Activated naive CD4-positive, alpha-beta T cell treated with anti-CD3 and anti-CD28 coated beads, Interleukin-2, amount 10 ng/mL, durations not matched to agents 7 days and 5 days (primary cell): ENCODE data around the gene FSCN2.

Source experiments
- CTCF ChIA-PET: fragments of 350-600 bp; sonication (Branson Sonifier 250); formaldehyde crosslinking; loops from one replicate; lab custom pipeline; 2021; ENCODE audit warnings: antibody characterized with exemption; lab: Charles Lee
- DNase-seq: peaks from one replicate; pipeline ENCODE4 v3.0.0-alpha.2; 2020
- H3K27ac Mint-ChIP-seq: one replicate; pipeline ENCODE4 v1.8.0; 2021; ENCODE audit warnings: mild to moderate bottlenecking, moderate library complexity, mixed read lengths
- H3K27me3 Mint-ChIP-seq: one replicate; pipeline ENCODE4 v1.8.0; 2021; ENCODE audit warnings: mild to moderate bottlenecking, mixed read lengths
- H3K36me3 Mint-ChIP-seq: one replicate; pipeline ENCODE4 v1.8.0; 2021; ENCODE audit warnings: mixed read lengths
- H3K4me1 Mint-ChIP-seq: one replicate; pipeline ENCODE4 v1.8.0; 2021; ENCODE audit warnings: mixed read lengths
- H3K4me3 Mint-ChIP-seq: one replicate; pipeline ENCODE4 v1.8.0; 2021; ENCODE audit warnings: mild to moderate bottlenecking, moderate library complexity, mixed read lengths
- H3K9me3 Mint-ChIP-seq: one replicate; pipeline ENCODE4 v1.8.0; 2021; ENCODE audit warnings: mixed read lengths

FSCN2 gene

DNA sequence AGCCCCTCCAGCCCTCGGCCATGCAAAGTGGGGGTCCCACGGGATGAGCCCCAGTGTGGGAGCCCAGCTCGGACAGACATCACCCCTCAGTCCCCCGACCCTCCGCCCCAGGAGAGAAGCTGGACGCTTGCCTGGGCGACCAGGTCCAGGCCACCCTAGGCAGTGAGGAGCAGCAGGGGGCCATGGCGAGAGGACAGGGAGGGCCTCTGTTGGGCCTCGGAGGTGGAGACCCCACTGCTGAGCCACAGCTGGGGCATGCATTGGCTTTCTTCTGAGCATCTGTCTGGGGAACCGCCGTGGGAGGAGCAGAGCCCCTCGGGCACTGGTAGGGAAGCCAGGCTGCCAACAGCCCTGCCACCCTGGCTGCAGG lies 28.6 kb upstream of the FSCN2 start:
- CTCF ChIA-PET, result interaction anchor here (0.8 kb wide), 1 partner anchor 15 kb away, joined by 3 read pairs; no protein-coding TSS in a partner anchor
- no peak for DNase-seq
- H3K27me3 Mint-ChIP-seq, result peaks cover 71% of the 10 kb centered on the region
- no peaks in the 10 kb centered on the region for H3K36me3 Mint-ChIP-seq
- H3K9me3 Mint-ChIP-seq, result no peaks in the 10 kb centered on the region
- H3K4me3 Mint-ChIP-seq, result no peak overlapping the region
- H3K4me1 Mint-ChIP-seq, result peaks cover 4% of the 10 kb centered on the region
- no peak overlapping the region for H3K27ac Mint-ChIP-seq

DNA sequence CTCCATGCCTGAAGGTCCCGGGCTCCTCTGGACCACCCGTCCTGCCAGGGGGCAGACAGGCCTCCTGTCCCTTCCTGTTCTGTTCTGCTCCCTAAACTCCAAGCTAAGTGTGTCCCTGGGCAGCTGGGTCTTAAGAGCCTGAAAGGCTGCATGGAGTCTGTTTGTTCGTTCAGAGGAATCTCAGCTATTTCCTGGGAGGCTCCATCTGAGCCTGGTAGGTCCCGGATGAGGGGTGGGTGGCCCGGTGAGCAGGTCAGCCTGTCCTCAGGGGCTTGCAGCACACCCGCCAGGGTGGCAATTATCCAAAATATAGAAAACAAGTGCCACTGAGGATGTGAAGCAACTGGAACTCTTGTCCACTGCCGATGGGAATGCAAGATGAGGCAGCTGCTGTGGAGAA lies 28.1 kb upstream of the FSCN2 start:
- no peak overlapping the region for H3K4me3 Mint-ChIP-seq
- H3K27ac Mint-ChIP-seq, result no peak overlapping the region
- CTCF ChIA-PET, result interaction anchor here (0.6 to 1.5 kb wide), 3 partner anchors 15 to 509 kb away, joined by 3 to 4 read pairs (median 3); no protein-coding TSS in a partner anchor

DNA sequence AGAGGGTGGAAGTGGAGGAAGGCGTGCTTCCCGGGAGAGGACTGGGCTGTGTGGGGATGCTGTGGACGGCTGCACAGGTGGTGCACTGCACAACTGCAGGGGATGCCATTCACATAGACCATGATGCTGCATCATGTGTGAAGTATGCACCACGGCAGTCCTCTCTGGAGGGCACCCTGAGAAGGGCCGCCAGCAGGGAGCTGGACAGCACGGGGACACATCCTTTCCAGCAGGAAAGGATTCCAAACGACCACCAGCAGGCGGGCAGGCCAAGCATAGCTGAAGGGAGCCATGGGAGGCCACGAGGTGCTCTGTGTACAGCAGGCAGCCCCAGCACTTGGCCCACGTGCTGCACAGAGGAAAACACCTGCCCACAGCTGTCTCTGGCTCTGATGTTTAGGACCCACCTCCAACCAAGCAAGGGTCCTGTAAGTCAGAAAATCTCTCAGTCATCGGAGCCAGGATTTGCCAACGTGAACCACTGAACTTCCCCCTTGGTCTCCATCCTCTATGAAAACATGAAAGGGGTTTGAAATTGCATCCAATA lies 25.6 kb upstream of the FSCN2 start:
- Mint-ChIP-seq H3K4me3 (no peak overlapping the region), H3K4me1 (no peaks in the 10 kb centered on the region), H3K27ac (no peak overlapping the region), H3K9me3 (no peaks in the 10 kb centered on the region), H3K27me3 (peaks cover 70% of the 10 kb centered on the region), H3K36me3 (no peaks in the 10 kb centered on the region)
- CTCF ChIA-PET, result no interaction called here
- no peak for DNase-seq

More for the DNA sequence above, 28.1 kb upstream of the FSCN2 start:
- Mint-ChIP-seq H3K4me1 (peaks cover 2% of the 10 kb centered on the region), H3K36me3 (no peaks in the 10 kb centered on the region), H3K9me3 (no peaks in the 10 kb centered on the region), H3K27me3 (peaks cover 71% of the 10 kb centered on the region)
- no peak for DNase-seq

DNA sequence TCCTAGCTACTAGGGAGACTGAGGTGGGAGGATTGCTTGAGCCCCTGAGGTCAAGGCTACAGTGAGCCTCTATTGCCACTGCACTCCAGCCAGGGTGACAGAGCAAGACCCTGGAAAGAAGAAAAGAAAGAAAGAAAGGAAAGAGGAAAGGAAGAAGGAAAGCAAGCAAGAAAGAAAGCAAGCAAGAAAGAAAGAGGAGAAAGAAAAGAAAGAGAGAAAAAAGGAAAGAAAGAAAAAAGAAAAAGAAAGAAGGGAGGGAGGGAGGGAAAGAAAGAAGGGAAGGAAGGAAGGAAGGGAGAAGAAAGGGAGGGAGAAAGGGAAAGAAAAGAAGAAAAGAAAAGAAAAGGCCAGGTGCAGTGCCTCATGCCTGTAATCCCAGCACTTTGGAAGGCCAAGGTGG lies 24.6 kb upstream of the FSCN2 start:
- Mint-ChIP-seq H3K4me1 (peaks cover 11% of the 10 kb centered on the region), H3K4me3 (no peak overlapping the region), H3K36me3 (peaks cover 9% of the 10 kb centered on the region), H3K27me3 (peaks cover 59% of the 10 kb centered on the region), H3K27ac (no peak overlapping the region), H3K9me3 (no peaks in the 10 kb centered on the region)
- CTCF ChIA-PET, result no interaction called here
- no peak for DNase-seq

DNA sequence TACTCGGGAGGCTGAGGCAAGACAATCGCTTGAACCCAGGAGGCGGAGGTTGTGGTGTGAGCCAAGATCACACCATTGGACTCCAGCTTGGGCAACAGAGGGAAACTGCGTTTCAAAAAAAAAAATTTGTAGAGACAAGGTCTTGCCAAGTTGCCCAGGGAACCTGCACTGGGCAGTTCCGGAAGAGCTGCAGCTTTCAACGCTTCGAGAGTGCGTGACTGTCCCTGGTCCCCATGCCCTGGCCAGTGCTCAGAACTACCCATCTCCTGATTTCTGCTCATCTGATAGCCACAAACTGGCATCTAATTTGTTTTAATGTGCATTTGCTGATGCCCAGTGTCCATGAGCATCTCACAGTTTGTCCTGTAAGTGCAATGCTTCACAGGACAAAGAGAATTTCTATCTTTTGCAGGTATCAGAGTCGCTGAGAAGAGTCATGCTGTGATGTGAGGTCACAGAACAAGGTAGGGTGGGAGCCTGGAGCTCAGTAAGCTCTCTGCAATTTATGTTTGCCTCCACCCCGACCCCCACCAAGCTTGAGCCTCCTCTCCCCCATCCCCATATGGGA lies 19.5 kb upstream of the FSCN2 start:
- peaks cover 23% of the 10 kb centered on the region for H3K4me1 Mint-ChIP-seq
- peak overlapping the region; percentile 97 for H3K4me3 Mint-ChIP-seq
- no peaks in the 10 kb centered on the region for H3K9me3 Mint-ChIP-seq
- peaks cover 23% of the 10 kb centered on the region for H3K27me3 Mint-ChIP-seq
- H3K36me3 Mint-ChIP-seq, result peaks cover 46% of the 10 kb centered on the region
- CTCF ChIA-PET, result no interaction called here
- no peak for DNase-seq
- H3K27ac Mint-ChIP-seq, result peak overlapping the region; percentile 89

DNA sequence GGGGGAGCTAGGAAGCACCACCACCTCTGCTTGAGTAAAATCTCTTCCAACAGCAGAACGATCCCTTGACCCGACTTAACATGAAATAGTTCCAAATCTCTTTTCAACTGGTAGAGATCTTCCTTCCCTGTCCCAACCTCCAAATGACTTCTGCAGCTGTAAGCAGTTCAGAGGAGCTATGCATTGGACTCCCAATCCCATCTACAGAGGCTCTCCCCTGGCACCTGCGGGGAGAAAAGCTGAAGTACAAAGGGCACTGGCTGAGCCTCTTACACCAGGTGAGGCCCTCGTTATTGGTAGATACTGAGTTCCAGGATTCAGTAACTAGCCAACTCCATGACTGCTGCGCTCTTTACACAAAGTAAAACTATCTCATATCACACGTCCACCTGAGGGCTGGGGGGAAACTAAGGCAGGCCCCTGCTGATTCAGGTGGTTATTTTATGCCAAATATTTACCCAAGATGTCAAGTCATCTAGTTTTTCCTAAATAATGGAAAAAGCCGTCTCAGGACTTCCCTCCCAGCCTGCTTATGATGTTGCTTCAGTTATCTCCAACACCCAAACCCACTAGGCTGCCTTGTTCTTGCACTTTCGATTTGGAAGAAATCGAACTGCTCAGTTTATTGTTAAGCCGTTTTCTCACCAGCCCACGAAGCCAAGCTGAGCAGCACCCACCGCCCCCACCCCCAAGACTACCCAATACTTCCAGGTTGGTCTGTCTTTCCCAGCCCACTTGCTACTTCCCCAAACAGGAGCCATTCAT lies 18.8 kb upstream of the FSCN2 start:
- H3K27me3 Mint-ChIP-seq, result peaks cover 23% of the 10 kb centered on the region
- H3K27ac Mint-ChIP-seq, result peak overlapping the region; percentile 89
- CTCF ChIA-PET, result no interaction called here
- peaks cover 23% of the 10 kb centered on the region for H3K4me1 Mint-ChIP-seq
- H3K4me3 Mint-ChIP-seq, result peak overlapping the region; percentile 97
- peaks cover 46% of the 10 kb centered on the region for H3K36me3 Mint-ChIP-seq
- H3K9me3 Mint-ChIP-seq, result no peaks in the 10 kb centered on the region
- DNase-seq, result no peak

DNA sequence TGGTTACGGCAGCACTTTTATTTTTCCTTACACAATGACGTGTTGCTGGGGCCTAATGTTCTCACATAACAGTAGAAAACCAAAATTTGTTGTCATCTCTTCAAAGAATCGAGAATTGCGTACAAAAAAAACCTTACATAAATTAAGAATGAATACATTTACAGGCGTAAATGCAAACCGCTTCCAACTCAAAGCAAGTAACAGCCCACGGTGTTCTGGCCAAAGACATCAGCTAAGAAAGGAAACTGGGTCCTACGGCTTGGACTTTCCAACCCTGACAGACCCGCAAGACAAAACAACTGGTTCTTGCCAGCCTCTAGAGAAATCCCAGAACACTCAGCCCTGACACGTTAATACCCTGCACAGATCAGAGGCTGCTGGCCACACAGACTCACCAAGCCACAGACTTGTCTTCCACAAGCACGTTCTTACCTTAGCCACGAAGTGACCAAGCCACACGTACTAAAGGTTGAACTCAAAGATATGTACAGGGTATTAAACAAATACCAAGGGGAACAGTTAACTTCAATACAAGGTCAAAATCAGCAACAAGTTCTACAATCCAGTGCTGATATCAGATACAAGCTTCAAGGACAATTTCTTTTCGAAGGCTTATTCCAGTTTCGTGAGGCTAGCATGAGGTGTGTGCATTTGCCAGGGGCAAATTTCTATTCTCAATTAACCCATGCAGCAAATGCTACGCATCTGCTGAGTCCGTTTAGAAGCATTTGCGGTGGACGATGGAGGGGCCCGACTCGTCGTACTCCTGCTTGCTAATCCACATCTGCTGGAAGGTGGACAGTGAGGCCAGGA lies 18.0 kb upstream of the FSCN2 start:
- Mint-ChIP-seq H3K4me3 (peak overlapping the region; percentile 97), H3K27ac (peak overlapping the region; percentile 89), H3K4me1 (peaks cover 24% of the 10 kb centered on the region), H3K9me3 (no peaks in the 10 kb centered on the region), H3K36me3 (peaks cover 46% of the 10 kb centered on the region), H3K27me3 (peaks cover 18% of the 10 kb centered on the region)
- no peak for DNase-seq
- CTCF ChIA-PET, result no interaction called here

DNA sequence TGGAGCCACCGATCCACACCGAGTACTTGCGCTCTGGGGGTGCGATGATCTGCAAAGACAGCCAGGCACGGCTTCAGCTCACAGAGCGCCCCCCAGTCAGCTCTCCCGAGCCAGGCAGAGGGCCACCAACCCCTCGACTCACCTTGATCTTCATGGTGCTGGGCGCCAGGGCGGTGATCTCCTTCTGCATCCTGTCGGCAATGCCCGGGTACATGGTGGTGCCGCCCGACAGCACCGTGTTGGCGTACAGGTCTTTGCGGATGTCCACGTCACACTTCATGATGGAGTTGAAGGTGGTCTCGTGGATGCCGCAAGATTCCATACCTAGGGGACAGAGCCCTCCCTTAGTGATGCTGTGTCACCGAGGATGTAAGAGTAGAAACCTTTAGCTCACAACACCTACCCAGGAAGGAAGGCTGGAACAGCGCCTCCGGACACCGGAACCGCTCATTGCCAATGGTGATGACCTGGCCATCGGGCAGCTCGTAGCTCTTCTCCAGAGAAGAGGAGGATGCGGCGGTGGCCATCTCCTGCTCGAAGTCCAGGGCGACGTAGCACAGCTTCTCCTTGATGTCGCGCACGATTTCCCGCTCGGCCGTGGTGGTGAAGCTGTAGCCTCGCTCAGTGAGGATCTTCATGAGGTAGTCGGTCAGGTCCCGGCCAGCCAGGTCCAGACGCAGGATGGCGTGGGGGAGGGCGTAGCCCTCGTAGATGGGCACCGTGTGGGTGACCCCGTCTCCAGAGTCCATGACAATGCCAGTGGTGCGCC lies 17.2 kb upstream of the FSCN2 start:
- peak overlapping the region; percentile 89 for H3K27ac Mint-ChIP-seq
- H3K27me3 Mint-ChIP-seq, result peaks cover 10% of the 10 kb centered on the region
- no peaks in the 10 kb centered on the region for H3K9me3 Mint-ChIP-seq
- peaks cover 31% of the 10 kb centered on the region for H3K4me1 Mint-ChIP-seq
- peak overlapping the region; percentile 97 for H3K4me3 Mint-ChIP-seq
- H3K36me3 Mint-ChIP-seq, result peaks cover 46% of the 10 kb centered on the region
- peak; percentile 76 for DNase-seq
- CTCF ChIA-PET, result no interaction called here

DNA sequence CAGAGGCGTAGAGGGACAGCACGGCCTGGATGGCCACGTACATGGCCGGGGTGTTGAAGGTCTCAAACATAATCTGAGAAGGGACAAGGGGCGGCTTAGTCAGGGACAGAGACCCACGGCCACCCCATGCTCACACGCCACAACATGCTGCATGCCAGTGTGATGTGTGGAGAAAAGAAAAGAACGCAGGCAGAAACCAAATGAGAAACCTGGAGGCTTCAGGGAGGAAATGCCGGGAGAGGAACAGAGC lies 16.7 kb upstream of the FSCN2 start:
- H3K4me1 Mint-ChIP-seq, result peaks cover 36% of the 10 kb centered on the region
- CTCF ChIA-PET, result no interaction called here
- H3K9me3 Mint-ChIP-seq, result no peaks in the 10 kb centered on the region
- peak overlapping the region; percentile 89 for H3K27ac Mint-ChIP-seq
- peaks cover 46% of the 10 kb centered on the region for H3K36me3 Mint-ChIP-seq
- H3K4me3 Mint-ChIP-seq, result peak overlapping the region; percentile 97
- H3K27me3 Mint-ChIP-seq, result peaks cover 5% of the 10 kb centered on the region
- DNase-seq, result no peak

DNA sequence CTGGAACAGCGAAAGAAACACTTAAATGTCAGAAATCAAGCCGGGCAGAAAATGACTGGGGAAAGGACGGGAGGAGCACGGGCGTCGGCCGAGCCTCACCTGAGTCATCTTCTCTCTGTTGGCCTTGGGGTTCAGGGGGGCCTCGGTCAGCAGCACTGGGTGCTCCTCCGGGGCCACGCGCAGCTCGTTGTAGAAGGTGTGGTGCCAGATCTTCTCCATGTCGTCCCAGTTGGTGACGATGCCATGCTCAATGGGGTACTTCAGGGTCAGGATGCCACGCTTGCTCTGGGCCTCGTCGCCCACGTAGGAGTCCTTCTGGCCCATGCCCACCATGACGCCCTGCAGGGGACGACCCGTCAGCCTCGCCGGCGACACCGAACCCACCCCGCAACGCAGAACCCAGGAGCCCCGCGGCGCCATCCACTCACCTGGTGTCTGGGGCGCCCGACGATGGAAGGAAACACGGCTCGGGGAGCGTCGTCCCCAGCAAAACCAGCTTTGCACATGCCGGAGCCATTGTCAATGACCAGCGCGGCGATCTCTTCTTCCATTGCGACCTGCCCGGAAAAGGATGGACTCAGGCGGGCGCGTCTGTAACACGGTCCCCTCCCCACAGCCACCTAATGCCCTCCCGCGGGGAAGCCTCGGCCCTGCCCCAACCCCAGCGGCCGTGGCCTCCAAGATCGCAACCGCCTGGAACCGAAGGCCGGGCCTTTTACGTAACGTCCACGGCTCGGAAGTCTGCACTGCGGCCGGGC lies 16.2 kb upstream of the FSCN2 start:
- peak; percentile 56 for DNase-seq
- H3K36me3 Mint-ChIP-seq, result peaks cover 46% of the 10 kb centered on the region
- peaks cover 3% of the 10 kb centered on the region for H3K27me3 Mint-ChIP-seq
- peak overlapping the region; percentile 97 for H3K4me3 Mint-ChIP-seq
- no peaks in the 10 kb centered on the region for H3K9me3 Mint-ChIP-seq
- CTCF ChIA-PET, result no interaction called here
- peak overlapping the region; percentile 89 for H3K27ac Mint-ChIP-seq
- H3K4me1 Mint-ChIP-seq, result peaks cover 40% of the 10 kb centered on the region

DNA sequence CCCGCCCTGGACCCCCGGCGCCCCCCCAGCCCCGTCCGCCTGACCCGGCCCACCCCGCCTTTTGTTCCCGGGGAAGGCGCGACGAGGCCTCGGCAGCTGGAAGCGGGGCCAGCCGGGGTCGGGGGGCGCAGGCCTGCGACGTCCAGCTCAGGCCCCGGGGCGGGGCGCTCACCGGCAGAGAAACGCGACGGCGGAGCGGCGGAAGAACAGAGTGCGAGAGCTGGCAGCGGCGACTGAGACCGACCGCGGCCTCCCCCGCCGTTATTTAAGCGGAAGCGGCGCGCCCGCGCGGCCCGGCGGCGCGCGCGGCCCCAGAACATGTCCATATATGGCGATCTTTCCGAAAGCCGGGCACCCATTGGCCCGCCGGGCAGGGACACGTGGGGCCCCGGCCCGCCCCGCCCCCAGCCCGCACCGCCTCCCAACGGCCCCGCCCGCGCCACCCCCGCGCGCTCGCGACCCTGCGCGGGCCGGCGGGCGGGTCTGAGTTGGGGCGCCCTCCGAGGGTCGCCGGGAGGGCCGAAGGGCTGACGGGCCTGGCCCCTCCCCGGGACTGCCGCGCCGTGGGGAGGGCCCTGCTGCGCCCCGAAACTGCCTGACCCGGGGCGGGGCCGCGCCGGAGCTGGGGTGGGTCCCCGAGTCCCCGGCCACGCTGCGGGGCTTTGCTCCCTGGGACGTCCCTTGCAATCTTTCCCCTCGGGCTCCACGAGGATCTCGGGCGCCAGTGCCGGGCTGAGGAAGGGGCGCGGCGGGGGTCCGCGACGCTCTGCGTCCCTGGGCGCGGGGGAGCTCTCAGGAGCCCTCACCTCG lies 15.4 kb upstream of the FSCN2 start, which contains the start of gene ACTG1:
Gene ACTG1, minus strand, starts transcription at position 238 of the 810 bp plus-strand sequence. CDS start 445 bp downstream, outside the sequence.
- CTCF ChIA-PET, result no interaction called here
- no peaks in the 10 kb centered on the region for H3K9me3 Mint-ChIP-seq

DNA sequence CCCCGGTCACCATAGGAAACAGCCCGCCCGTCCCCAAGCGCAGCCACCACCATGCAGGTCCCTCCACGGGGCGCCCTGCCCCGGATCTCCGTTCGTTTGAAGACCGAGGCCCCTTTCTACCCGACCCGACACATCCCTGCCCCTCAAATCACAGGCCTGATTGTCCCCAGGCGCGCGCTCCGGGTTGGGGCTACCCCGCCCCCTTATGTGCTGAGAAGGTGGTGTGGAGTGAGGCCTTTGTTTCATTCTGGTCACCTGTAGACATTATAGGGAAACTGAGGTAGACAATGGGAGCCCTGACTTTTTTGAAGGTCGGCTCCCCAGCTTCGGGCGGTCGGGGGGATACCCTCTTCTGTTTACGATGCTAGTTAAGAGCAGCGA lies 14.8 kb upstream of the FSCN2 start:
- H3K27me3 Mint-ChIP-seq, result peaks cover 3% of the 10 kb centered on the region
- CTCF ChIA-PET, result interaction anchor here (0.7 to 1.0 kb wide), 2 partner anchors 29 to 39 kb away, joined by 3 read pairs; partner anchors contain the start of gene FAAP100
- peaks cover 39% of the 10 kb centered on the region for H3K36me3 Mint-ChIP-seq
- peaks cover 39% of the 10 kb centered on the region for H3K4me1 Mint-ChIP-seq
- H3K4me3 Mint-ChIP-seq, result peak overlapping the region; percentile 77
- no peaks in the 10 kb centered on the region for H3K9me3 Mint-ChIP-seq
- H3K27ac Mint-ChIP-seq, result peak overlapping the region; percentile 93
- peak; percentile 75 for DNase-seq

More for the DNA sequence above, 15.4 kb upstream of the FSCN2 start, which contains the start of gene ACTG1:
- peak within 1 kb of the TSS; percentile 97 for H3K4me3 Mint-ChIP-seq
- H3K4me1 Mint-ChIP-seq, result peaks cover 39% of the 10 kb centered on the region
- peaks cover 44% of the 10 kb centered on the region for H3K36me3 Mint-ChIP-seq
- DNase-seq, result peak; percentile 93
- peaks cover 3% of the 10 kb centered on the region for H3K27me3 Mint-ChIP-seq
- peak within 1 kb of the TSS; percentile 93 for H3K27ac Mint-ChIP-seq
